NB4 (cell line): Measurements from ENCODE around the gene GSK3B.

Experiments used
- MYC ChIP-seq: IDR thresholded peaks from 2 replicates; pipeline ENCODE4 v1.6.1; 2011; ENCODE audit warnings: low read depth, low read length
- POLR2A ChIP-seq: IDR thresholded peaks from 2 replicates; pipeline ENCODE4 v1.6.1; 2011; ENCODE audit warnings: mild to moderate bottlenecking; ENCODE audit not compliant: insufficient read length; ENCODE audit errors: extremely low read depth
- TF ChIP-seq, protein P1 (sequence below): IDR thresholded peaks from one replicate; pipeline ENCODE4 v1.5.1; 2012; ENCODE audit warnings: low read depth, low read length

DNA sequence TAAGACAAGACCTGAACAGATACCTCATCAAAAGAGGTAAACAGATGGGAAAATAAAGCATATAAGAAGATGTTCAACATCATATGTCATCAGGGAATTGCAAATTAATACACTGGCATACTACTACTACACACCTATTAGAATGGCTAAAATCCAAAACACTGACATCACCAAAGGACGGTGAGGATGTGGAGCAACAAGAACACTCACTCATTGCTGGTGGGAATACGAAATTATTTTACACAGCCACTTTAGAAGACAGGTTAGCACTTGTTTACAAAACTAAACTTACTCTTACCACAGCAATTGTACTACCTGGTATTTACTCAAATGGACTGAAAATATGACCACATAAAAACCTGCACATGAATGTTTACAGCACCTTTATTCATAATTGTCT is 119.6 kb downstream of the GSK3B start:
- TF ChIP-seq, protein P1, sequence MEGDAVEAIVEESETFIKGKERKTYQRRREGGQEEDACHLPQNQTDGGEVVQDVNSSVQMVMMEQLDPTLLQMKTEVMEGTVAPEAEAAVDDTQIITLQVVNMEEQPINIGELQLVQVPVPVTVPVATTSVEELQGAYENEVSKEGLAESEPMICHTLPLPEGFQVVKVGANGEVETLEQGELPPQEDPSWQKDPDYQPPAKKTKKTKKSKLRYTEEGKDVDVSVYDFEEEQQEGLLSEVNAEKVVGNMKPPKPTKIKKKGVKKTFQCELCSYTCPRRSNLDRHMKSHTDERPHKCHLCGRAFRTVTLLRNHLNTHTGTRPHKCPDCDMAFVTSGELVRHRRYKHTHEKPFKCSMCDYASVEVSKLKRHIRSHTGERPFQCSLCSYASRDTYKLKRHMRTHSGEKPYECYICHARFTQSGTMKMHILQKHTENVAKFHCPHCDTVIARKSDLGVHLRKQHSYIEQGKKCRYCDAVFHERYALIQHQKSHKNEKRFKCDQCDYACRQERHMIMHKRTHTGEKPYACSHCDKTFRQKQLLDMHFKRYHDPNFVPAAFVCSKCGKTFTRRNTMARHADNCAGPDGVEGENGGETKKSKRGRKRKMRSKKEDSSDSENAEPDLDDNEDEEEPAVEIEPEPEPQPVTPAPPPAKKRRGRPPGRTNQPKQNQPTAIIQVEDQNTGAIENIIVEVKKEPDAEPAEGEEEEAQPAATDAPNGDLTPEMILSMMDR: no peak
- no peak for TF ChIP-seq POLR2A
- TF ChIP-seq MYC: no peak
